Trophoblast cell (in vitro differentiated cells and primary cell): ENCODE results near the gene ATF7.

Experiments used
- DNase-seq, 2 donors: peaks; one replicate each; pipeline ENCODE4 v3.0.0-alpha.2; 2016
- H2AFZ ChIP-seq: 2 replicates; pipeline ENCODE4 v1.6.1; 2013; ENCODE audit warnings: low read length, moderate library complexity, mild to moderate bottlenecking; ENCODE audit not compliant: insufficient read depth, poor library complexity
- H2AK5ac ChIP-seq: 2 replicates; pipeline ENCODE4 v1.6.1; 2013; ENCODE audit warnings: mild to moderate bottlenecking, low read length
- H2BK120ac ChIP-seq: 2 replicates; pipeline ENCODE4 v1.6.1; 2013; ENCODE audit warnings: low read length, mild to moderate bottlenecking, moderate library complexity; ENCODE audit not compliant: insufficient read depth, poor library complexity
- H2BK12ac ChIP-seq: 2 replicates; pipeline ENCODE4 v1.6.1; 2013; ENCODE audit warnings: mild to moderate bottlenecking, low read length, moderate library complexity
- H2BK5ac ChIP-seq: 2 replicates; pipeline ENCODE4 v1.6.1; 2013; ENCODE audit warnings: low read length, low read depth, moderate library complexity, mild to moderate bottlenecking; ENCODE audit not compliant: poor library complexity
- H3K14ac ChIP-seq: 2 replicates; pipeline ENCODE4 v1.6.1; 2013; ENCODE audit warnings: mild to moderate bottlenecking, low read length
- H3K18ac ChIP-seq: 2 replicates; pipeline ENCODE4 v1.6.1; 2013; ENCODE audit warnings: mild to moderate bottlenecking, low read length
- H3K23ac ChIP-seq: 2 replicates; pipeline ENCODE4 v1.6.1; 2013; ENCODE audit warnings: low read length
- H3K27ac ChIP-seq: 2 replicates; pipeline ENCODE4 v1.5.1; 2013; ENCODE audit warnings: low read depth, mild to moderate bottlenecking, inconsistent platforms, low read length, moderate library complexity
- H3K27me3 ChIP-seq: 2 replicates; pipeline ENCODE4 v1.6.1; 2013; ENCODE audit warnings: inconsistent platforms, mild to moderate bottlenecking, low read length, moderate library complexity; ENCODE audit not compliant: insufficient read depth
- H3K36me3 ChIP-seq, 2 experiments: 1 replicate in 1 of 2; 2 replicates in 1 of 2; pipeline ENCODE4 v1.6.1; 2013; ENCODE audit warnings: low read length in 2 of 2, mild to moderate bottlenecking in 2 of 2, moderate library complexity in 1 of 2; ENCODE audit not compliant: insufficient read depth in 2 of 2, control insufficient read depth in 1 of 2
- H3K4ac ChIP-seq: 2 replicates; pipeline ENCODE4 v1.6.1; 2013; ENCODE audit warnings: low read depth, mild to moderate bottlenecking, low read length, moderate library complexity
- H3K4me1 ChIP-seq, 2 experiments: 1 replicate in 1 of 2; 2 replicates in 1 of 2; pipeline ENCODE4 v1.6.1; 2013; ENCODE audit warnings: low read length in 2 of 2, mild to moderate bottlenecking in 2 of 2, moderate library complexity in 1 of 2; ENCODE audit not compliant: insufficient read depth in 2 of 2, control insufficient read depth in 1 of 2
- H3K4me2 ChIP-seq: 2 replicates; pipeline ENCODE4 v1.6.1; 2013; ENCODE audit warnings: inconsistent platforms, mild to moderate bottlenecking, low read length, moderate library complexity
- H3K4me3 ChIP-seq: 2 replicates; pipeline ENCODE4 v1.5.1; 2013; ENCODE audit warnings: mild to moderate bottlenecking, low read depth, low read length, inconsistent platforms
- H3K79me1 ChIP-seq: one replicate; pipeline ENCODE4 v1.6.1; 2013; ENCODE audit warnings: low read length
- H3K79me2 ChIP-seq: 2 replicates; pipeline ENCODE4 v1.6.1; 2013; ENCODE audit warnings: low read length, mild to moderate bottlenecking; ENCODE audit not compliant: control insufficient read depth, insufficient read depth, poor library complexity
- H3K9ac ChIP-seq: 2 replicates; pipeline ENCODE4 v1.6.1; 2013; ENCODE audit warnings: mild to moderate bottlenecking, low read length
- H3K9me3 ChIP-seq: 2 replicates; pipeline ENCODE4 v1.6.1; 2013; ENCODE audit warnings: low read depth, mild to moderate bottlenecking, control low read depth, inconsistent platforms, low read length; ENCODE audit not compliant: insufficient read depth
- H4K12ac ChIP-seq: 2 replicates; pipeline ENCODE4 v1.6.1; 2013; ENCODE audit warnings: low read depth, mild to moderate bottlenecking, low read length, moderate library complexity
- H4K8ac ChIP-seq: 2 replicates; pipeline ENCODE4 v1.6.1; 2013; ENCODE audit warnings: low read depth, mild to moderate bottlenecking, low read length, moderate library complexity
- H4K91ac ChIP-seq: one replicate; pipeline ENCODE4 v1.6.1; 2013; ENCODE audit warnings: low read depth, mild to moderate bottlenecking, low read length, moderate library complexity
- WGBS: extraction: QIAGEN DNeasy Blood & Tissue Kit; methylation state at CpG from one replicate; pipeline ENCODE4 v1.1.7; 2013; ENCODE audit warnings: missing lambda C conversion rate; ENCODE audit not compliant: insufficient read length, insufficient coverage; ENCODE audit errors: extremely low coverage; 5-methylcytosine and 5-hydroxymethylcytosine counted together

ATF7 gene

DNA sequence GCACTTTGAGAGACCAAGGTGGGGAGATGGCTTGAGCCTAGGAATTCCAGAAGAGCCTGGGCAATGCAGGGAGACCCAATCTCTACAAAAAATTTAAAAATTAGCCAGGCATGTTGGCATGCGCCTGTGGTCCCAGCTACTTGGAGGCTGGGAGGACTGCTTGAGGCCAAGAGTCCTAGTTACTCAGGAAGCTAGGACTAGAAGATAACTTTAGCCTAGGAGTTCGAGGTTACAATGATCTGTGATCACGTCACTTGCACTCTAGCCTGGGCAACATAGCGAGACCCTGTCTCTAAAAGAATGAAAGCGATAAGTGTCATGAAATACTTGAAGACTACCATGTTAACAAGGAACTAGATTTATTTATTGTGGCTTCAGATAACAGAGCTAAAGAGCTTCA lies 3.5 kb downstream of the ATF7 start:
- peak overlapping the region; percentile 19 for H3K4ac ChIP-seq
- H4K12ac ChIP-seq, result no peak overlapping the region
- H3K9me3 ChIP-seq, result no peaks in the 10 kb centered on the region
- peaks cover 2% of the 10 kb centered on the region for H3K79me1 ChIP-seq
- no peaks in the 10 kb centered on the region for H3K36me3 ChIP-seq
- H4K8ac ChIP-seq, result no peak overlapping the region
- no peak overlapping the region for H3K4me2 ChIP-seq
- H2AK5ac ChIP-seq, result no peak overlapping the region
- H3K4me3 ChIP-seq, result no peak overlapping the region
- H3K18ac ChIP-seq, result no peak overlapping the region
- H4K91ac ChIP-seq, result no peak overlapping the region
- no peak overlapping the region for H2BK12ac ChIP-seq
- no peak overlapping the region for H3K27ac ChIP-seq
- no peak for DNase-seq
- no peak overlapping the region for H2BK5ac ChIP-seq
- peaks cover 5% of the 10 kb centered on the region for H3K79me2 ChIP-seq
- H3K23ac ChIP-seq, result no peak overlapping the region
- H3K14ac ChIP-seq, result no peak overlapping the region
- no peak overlapping the region for H3K9ac ChIP-seq
- no CpG with 5 or more reads among the region's 5 CpGs for WGBS
- H2AFZ ChIP-seq, result no peak overlapping the region
- no peaks in the 10 kb centered on the region for H3K27me3 ChIP-seq
- peaks cover 2 to 8% of the 10 kb centered on the region in 2 experiments for H3K4me1 ChIP-seq
- H2BK120ac ChIP-seq, result no peak overlapping the region

DNA sequence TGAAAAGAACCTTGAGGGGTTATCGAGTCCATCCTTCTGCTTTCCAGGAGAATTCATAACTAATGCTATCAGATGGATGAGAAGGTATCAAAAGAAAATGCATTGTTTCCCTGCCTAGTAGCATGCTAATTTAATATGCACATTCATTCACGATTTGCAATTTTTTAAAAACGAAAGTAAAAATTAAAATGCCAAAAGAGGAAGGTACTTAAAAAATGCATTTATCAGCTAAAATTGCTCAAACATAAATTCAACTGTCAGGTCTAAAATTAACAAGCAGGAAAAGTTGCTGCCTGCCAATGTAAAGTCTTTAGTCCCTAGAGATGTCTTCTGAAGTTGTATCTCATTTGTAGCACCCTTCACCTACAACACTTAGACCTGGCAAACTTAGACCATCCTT lies 7.9 kb downstream of the ATF7 start:
- WGBS, result no CpG with 5 or more reads among the region's 3 CpGs
- Histone ChIP-seq H3K18ac (no peak overlapping the region), H3K36me3 (peaks cover 0 to 4% of the 10 kb centered on the region in 2 experiments), H2BK120ac (no peak overlapping the region), H3K4me2 (no peak overlapping the region), H3K9me3 (no peaks in the 10 kb centered on the region), H2AK5ac (no peak overlapping the region), H3K79me2 (no peaks in the 10 kb centered on the region), H3K79me1 (no peaks in the 10 kb centered on the region), H3K14ac (no peak overlapping the region), H2BK12ac (no peak overlapping the region), H3K27me3 (no peaks in the 10 kb centered on the region), H3K4me1 (no peaks in the 10 kb centered on the region), H2BK5ac (no peak overlapping the region), H4K12ac (no peak overlapping the region), H4K8ac (no peak overlapping the region), H4K91ac (no peak overlapping the region), H3K9ac (no peak overlapping the region), H2AFZ (no peak overlapping the region), H3K23ac (no peak overlapping the region), H3K4ac (no peak overlapping the region), H3K4me3 (no peak overlapping the region), H3K27ac (no peak overlapping the region)
- DNase-seq, result no peak

DNA sequence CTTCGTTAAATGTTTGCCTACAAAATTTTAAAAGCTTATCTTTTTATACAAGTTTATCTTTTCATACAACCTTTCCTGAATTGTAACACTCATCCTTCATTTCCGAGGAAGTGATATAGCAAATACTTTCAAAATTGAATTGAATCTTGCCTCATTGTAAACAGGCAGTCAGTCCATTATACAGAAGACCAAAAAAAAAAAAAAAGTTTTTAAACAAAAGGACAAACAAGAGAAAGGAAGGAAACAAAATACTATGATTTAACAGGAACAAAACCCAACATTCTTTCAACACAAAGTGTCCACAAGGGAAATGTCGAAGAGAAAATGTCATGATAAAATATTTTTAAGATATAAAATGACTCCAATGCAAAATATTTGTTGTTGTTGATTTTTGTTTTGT lies 8.5 kb downstream of the ATF7 start:
- H4K12ac ChIP-seq, result no peak overlapping the region
- H2BK12ac ChIP-seq, result no peak overlapping the region
- DNase-seq, result no peak
- H3K9me3 ChIP-seq, result no peaks in the 10 kb centered on the region
- no peak overlapping the region for H4K91ac ChIP-seq
- no peak overlapping the region for H2BK120ac ChIP-seq
- H3K9ac ChIP-seq, result no peak overlapping the region
- H3K23ac ChIP-seq, result no peak overlapping the region
- H3K27ac ChIP-seq, result no peak overlapping the region
- peaks cover 0 to 4% of the 10 kb centered on the region in 2 experiments for H3K36me3 ChIP-seq
- no peak overlapping the region for H3K4me2 ChIP-seq
- H3K18ac ChIP-seq, result no peak overlapping the region
- no peak overlapping the region for H3K14ac ChIP-seq
- H3K4me3 ChIP-seq, result no peak overlapping the region
- no peak overlapping the region for H4K8ac ChIP-seq
- H3K4ac ChIP-seq, result no peak overlapping the region
- no peaks in the 10 kb centered on the region for H3K79me2 ChIP-seq
- no peak overlapping the region for H2AFZ ChIP-seq
- no peaks in the 10 kb centered on the region for H3K27me3 ChIP-seq
- H2BK5ac ChIP-seq, result no peak overlapping the region
- no CpG with 5 or more reads among the region's 3 CpGs for WGBS
- H3K4me1 ChIP-seq, result no peaks in the 10 kb centered on the region
- no peaks in the 10 kb centered on the region for H3K79me1 ChIP-seq
- no peak overlapping the region for H2AK5ac ChIP-seq

GRCh38 chr12:53616950-53617349 lies 9.2 kb downstream of the ATF7 start:
- Histone ChIP-seq H3K4me2 (no peak overlapping the region), H4K8ac (no peak overlapping the region), H4K12ac (no peak overlapping the region), H2AFZ (no peak overlapping the region), H3K79me2 (no peaks in the 10 kb centered on the region), H3K27ac (no peak overlapping the region), H2BK5ac (no peak overlapping the region), H3K4me3 (no peak overlapping the region), H3K36me3 (peaks cover 0 to 4% of the 10 kb centered on the region in 2 experiments), H3K4ac (no peak overlapping the region), H3K9ac (no peak overlapping the region), H3K27me3 (no peaks in the 10 kb centered on the region), H3K18ac (no peak overlapping the region), H2AK5ac (no peak overlapping the region), H3K9me3 (no peaks in the 10 kb centered on the region), H3K4me1 (no peaks in the 10 kb centered on the region), H2BK120ac (no peak overlapping the region), H3K23ac (no peak overlapping the region), H2BK12ac (no peak overlapping the region), H3K14ac (no peak overlapping the region), H4K91ac (no peak overlapping the region), H3K79me1 (no peaks in the 10 kb centered on the region)
- DNase-seq, result no peak
- WGBS, result no CpG with 5 or more reads among the region's 4 CpGs
